Neural progenitor cell (in vitro differentiated cells): Measurements from ENCODE around the gene MEGF10. TPM values are rescaled to one million over a fixed set of nuclear protein-coding genes. Genes with fewer than 3 reads are reported as not detected.
A peak's percentile ranks its signal among the peaks of the same experiment; 100 is the strongest.

ENCODE experiments used
- DNase-seq: peaks from one replicate; pipeline ENCODE4 v3.0.0-alpha.2; 2016; ENCODE audit warnings: low spot score
- H2AFZ ChIP-seq: fragments of 200-600 bp; sonication (generic); replicated peaks from 2 replicates; pipeline ENCODE4 v1.6.1; 2016; ENCODE audit warnings: antibody characterized with exemption
- H3F3A ChIP-seq: fragments of 200-600 bp; sonication (generic); 2 replicates; pipeline ENCODE4 v1.6.1; 2016; ENCODE audit warnings: antibody characterized with exemption, low read depth
- H3K27ac ChIP-seq: fragments of 200-600 bp; sonication (generic); 2 replicates; pipeline ENCODE4 v1.5.1; 2016; ENCODE audit warnings: mild to moderate bottlenecking
- H3K27me3 ChIP-seq: fragments of 200-600 bp; sonication (generic); 2 replicates; pipeline ENCODE4 v1.6.1; 2016; ENCODE audit warnings: mild to moderate bottlenecking, moderate library complexity
- H3K36me3 ChIP-seq: fragments of 200-600 bp; sonication (generic); 2 replicates; pipeline ENCODE4 v1.5.1; 2016
- H3K4me1 ChIP-seq: fragments of 200-600 bp; sonication (generic); 2 replicates; pipeline ENCODE4 v1.6.1; 2016; ENCODE audit warnings: mixed run types
- H3K4me2 ChIP-seq: fragments of 200-600 bp; sonication (generic); 2 replicates; pipeline ENCODE4 v1.6.1; 2016
- H3K4me3 ChIP-seq: fragments of 200-600 bp; sonication (generic); 2 replicates; pipeline ENCODE4 v1.5.1; 2016
- H3K79me2 ChIP-seq: fragments of 200-600 bp; sonication (generic); 2 replicates; pipeline ENCODE4 v1.6.1; 2016; ENCODE audit warnings: low read depth
- H3K9ac ChIP-seq: fragments of 200-600 bp; sonication (generic); 2 replicates; pipeline ENCODE4 v1.6.1; 2016
- H3K9me3 ChIP-seq: fragments of 200-600 bp; sonication (generic); 2 replicates; pipeline ENCODE4 v1.5.1; 2016; ENCODE audit warnings: low read depth
- H4K20me1 ChIP-seq: fragments of 200-600 bp; sonication (generic); 2 replicates; pipeline ENCODE4 v1.6.1; 2016; ENCODE audit warnings: low read depth
- H3K27ac Mint-ChIP-seq: 3 replicates; pipeline ENCODE4 v1.8.0; 2021; ENCODE audit warnings: mixed read lengths
- H3K27me3 Mint-ChIP-seq: 2 replicates; pipeline ENCODE4 v1.8.0; 2022; ENCODE audit warnings: low read depth, mild to moderate bottlenecking, inconsistent platforms, moderate library complexity, mixed read lengths; ENCODE audit not compliant: insufficient read depth
- H3K36me3 Mint-ChIP-seq: 3 replicates; pipeline ENCODE4 v1.8.0; 2021; ENCODE audit warnings: mixed read lengths
- H3K4me1 Mint-ChIP-seq: 3 replicates; pipeline ENCODE4 v1.8.0; 2021; ENCODE audit warnings: mixed read lengths
- H3K4me3 Mint-ChIP-seq: 3 replicates; pipeline ENCODE4 v1.8.0; 2021; ENCODE audit warnings: mild to moderate bottlenecking, moderate library complexity, mixed read lengths
- H3K9me3 Mint-ChIP-seq: 3 replicates; pipeline ENCODE4 v1.8.0; 2020; ENCODE audit warnings: mixed read lengths
- CTCF ChIP-seq: fragments of 200-600 bp; sonication (generic); IDR thresholded peaks from 2 replicates; pipeline ENCODE4 v1.5.1; 2017; ENCODE audit warnings: antibody characterized with exemption, mild to moderate bottlenecking
- EZH2 ChIP-seq: fragments of 200-600 bp; sonication (generic); IDR thresholded peaks from 2 replicates; pipeline ENCODE4 v1.6.1; 2017; ENCODE audit warnings: antibody characterized with exemption, mild to moderate bottlenecking, moderate library complexity
- EZH2phosphoT487 ChIP-seq: fragments of 200-600 bp; sonication (generic); IDR thresholded peaks from 2 replicates; pipeline ENCODE4 v1.6.1; 2017; ENCODE audit warnings: antibody characterized with exemption
- total RNA-seq: library from RNA; depleted of rRNA; stranded (reverse); fragments of >200 nt; gene quantifications from 2 replicates; pipeline ENCODE4 v1.2.3, GENCODE V29; 2015; ENCODE audit warnings: low replicate concordance

Gene MEGF10
- total RNA-seq, 1 donor from 2014 or later = 1.3 TPM

GRCh38 chr5:127398508-127398907 is 107.9 kb downstream of the MEGF10 start:
- Mint-ChIP-seq H3K27ac (no peak overlapping the region), H3K4me3 (no peak overlapping the region), H3K27me3 (peaks cover 3% of the 10 kb centered on the region), H3K36me3 (peaks cover 26% of the 10 kb centered on the region), H3K9me3 (peaks cover 2% of the 10 kb centered on the region), H3K4me1 (peaks cover 19% of the 10 kb centered on the region)
- no peak overlapping the region for H3K27ac ChIP-seq
- H3K36me3 ChIP-seq = no peaks in the 10 kb centered on the region
- no peak overlapping the region for H3K4me2 ChIP-seq
- H3K9me3 ChIP-seq = no peaks in the 10 kb centered on the region
- H3K79me2 ChIP-seq = no peaks in the 10 kb centered on the region
- H3K4me1 ChIP-seq = peaks cover 33% of the 10 kb centered on the region
- peaks cover 9% of the 10 kb centered on the region for H3K27me3 ChIP-seq
- TF ChIP-seq EZH2 (no peak), CTCF (no peak), EZH2phosphoT487 (no peak)
- no peak overlapping the region for H2AFZ ChIP-seq
- H3K9ac ChIP-seq = no peak overlapping the region
- no peaks in the 10 kb centered on the region for H4K20me1 ChIP-seq
- H3F3A ChIP-seq = no peaks in the 10 kb centered on the region
- no peak for DNase-seq
- H3K4me3 ChIP-seq = no peak overlapping the region

GRCh38 chr5:127399068-127399467 is 108.5 kb downstream of the MEGF10 start:
- H3F3A ChIP-seq = no peaks in the 10 kb centered on the region
- no peaks in the 10 kb centered on the region for H3K36me3 ChIP-seq
- H3K36me3 Mint-ChIP-seq = peaks cover 27% of the 10 kb centered on the region
- no peaks in the 10 kb centered on the region for H3K79me2 ChIP-seq
- no peaks in the 10 kb centered on the region for H3K9me3 ChIP-seq
- no peaks in the 10 kb centered on the region for H4K20me1 ChIP-seq
- no peak overlapping the region for H3K27ac ChIP-seq
- no peak overlapping the region for H2AFZ ChIP-seq
- peaks cover 9% of the 10 kb centered on the region for H3K27me3 ChIP-seq
- H3K27me3 Mint-ChIP-seq = peaks cover 3% of the 10 kb centered on the region
- no peak overlapping the region for H3K4me3 Mint-ChIP-seq
- no peak overlapping the region for H3K27ac Mint-ChIP-seq
- TF ChIP-seq EZH2 (no peak), CTCF (no peak), EZH2phosphoT487 (no peak)
- no peak for DNase-seq
- H3K4me3 ChIP-seq = no peak overlapping the region
- H3K9me3 Mint-ChIP-seq = peaks cover 3% of the 10 kb centered on the region
- peak overlapping the region; percentile 35 for H3K4me2 ChIP-seq
- peaks cover 28% of the 10 kb centered on the region for H3K4me1 ChIP-seq
- no peak overlapping the region for H3K9ac ChIP-seq
- peaks cover 16% of the 10 kb centered on the region for H3K4me1 Mint-ChIP-seq

GRCh38 chr5:127400539-127400938 is 109.9 kb downstream of the MEGF10 start:
- H3K27me3 Mint-ChIP-seq = peaks cover 3% of the 10 kb centered on the region

More at GRCh38 chr5:127400539-127400938, 109.9 kb downstream of the MEGF10 start:
- Mint-ChIP-seq H3K36me3 (peaks cover 28% of the 10 kb centered on the region), H3K27ac (no peak overlapping the region), H3K4me1 (peaks cover 12% of the 10 kb centered on the region), H3K9me3 (peaks cover 3% of the 10 kb centered on the region), H3K4me3 (no peak overlapping the region)
- no peak overlapping the region for H3K4me2 ChIP-seq
- H3F3A ChIP-seq = no peaks in the 10 kb centered on the region
- H3K4me3 ChIP-seq = no peak overlapping the region
- no peak for DNase-seq
- peaks cover 9% of the 10 kb centered on the region for H3K27me3 ChIP-seq
- no peak overlapping the region for H3K27ac ChIP-seq
- H3K9me3 ChIP-seq = no peaks in the 10 kb centered on the region
- H3K79me2 ChIP-seq = no peaks in the 10 kb centered on the region
- H2AFZ ChIP-seq = no peak overlapping the region
- no peaks in the 10 kb centered on the region for H4K20me1 ChIP-seq
- TF ChIP-seq EZH2phosphoT487 = no peak
- TF ChIP-seq CTCF = no peak
- no peak for TF ChIP-seq EZH2
- no peak overlapping the region for H3K9ac ChIP-seq
- peaks cover 22% of the 10 kb centered on the region for H3K4me1 ChIP-seq
- no peaks in the 10 kb centered on the region for H3K36me3 ChIP-seq
